ENCODE data around the gene USE1.
"Not testable (repeated sequence)": the region's sequence is repeated elsewhere in the genome, so short reads cannot be mapped to it uniquely, and the experiment has no call there.

Gene USE1, protein sequence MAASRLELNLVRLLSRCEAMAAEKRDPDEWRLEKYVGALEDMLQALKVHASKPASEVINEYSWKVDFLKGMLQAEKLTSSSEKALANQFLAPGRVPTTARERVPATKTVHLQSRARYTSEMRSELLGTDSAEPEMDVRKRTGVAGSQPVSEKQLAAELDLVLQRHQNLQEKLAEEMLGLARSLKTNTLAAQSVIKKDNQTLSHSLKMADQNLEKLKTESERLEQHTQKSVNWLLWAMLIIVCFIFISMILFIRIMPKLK

DNA sequence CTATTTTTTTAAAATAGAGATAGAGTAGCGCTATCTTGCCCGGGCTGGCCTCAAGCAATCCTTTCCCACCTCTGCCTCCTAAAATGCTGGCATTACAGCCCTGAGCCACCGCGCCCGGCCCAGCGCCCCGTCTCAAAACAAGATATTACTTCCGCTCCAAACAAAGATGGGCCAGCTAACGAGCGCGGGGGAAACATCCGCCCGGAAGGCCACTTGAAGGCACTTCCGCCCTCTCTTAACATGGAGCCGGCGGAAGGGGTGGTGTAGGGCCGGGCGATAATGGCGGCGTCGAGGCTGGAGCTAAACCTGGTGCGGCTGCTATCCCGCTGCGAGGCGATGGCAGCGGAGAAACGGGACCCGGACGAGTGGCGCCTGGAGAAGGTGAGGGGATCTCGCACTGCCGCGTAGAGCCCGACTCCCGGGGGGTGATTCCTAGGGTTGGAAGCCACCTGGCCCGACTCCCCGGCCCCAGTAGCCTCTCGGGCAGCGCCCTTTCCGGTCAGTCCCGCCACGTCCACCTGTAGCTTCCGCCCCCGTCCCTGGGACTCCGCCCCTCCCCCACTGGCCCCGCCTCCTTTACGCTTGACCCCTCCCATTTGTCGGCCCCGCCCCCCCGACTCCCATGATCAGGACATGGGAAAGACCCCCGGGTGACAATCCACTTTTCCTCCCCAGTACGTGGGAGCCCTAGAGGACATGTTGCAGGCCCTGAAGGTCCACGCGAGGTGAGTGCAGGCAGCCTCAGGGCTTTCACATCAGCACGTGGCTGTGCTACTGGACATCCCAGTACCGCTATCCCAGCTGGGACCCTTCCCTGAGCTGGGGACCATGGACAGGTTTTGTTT is at the start of gene USE1:
USE1 (plus strand) TSS at position 231 of the 845 bp plus-strand sequence; CDS start at position 280, 49 bp downstream.
- DNase-seq: peak; percentile 77

DNA sequence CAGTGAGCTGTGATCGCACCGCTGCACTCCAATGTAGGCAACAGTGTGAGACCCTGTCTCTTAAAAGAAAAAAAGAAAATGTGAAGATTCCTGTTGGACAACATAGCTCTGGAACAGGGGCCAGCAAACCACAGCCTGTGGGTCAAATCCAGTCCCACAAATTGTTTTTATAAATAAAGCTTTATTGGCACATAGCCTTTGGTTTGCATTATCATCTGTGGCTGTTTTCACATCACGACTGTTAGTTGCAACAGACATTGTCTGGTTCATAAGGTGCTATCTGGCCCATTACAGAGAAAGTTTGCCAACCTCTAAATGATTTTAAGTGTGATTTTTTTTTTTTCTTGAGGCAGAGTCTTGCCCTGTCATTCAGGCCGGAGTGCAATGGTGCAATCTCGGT is 49.4 kb upstream of the USE1 start:
- DNase-seq: no peak

- no peak for DNase-seq
Measured at GRCh38 chr19:17170538-17171297, 44.4 kb upstream of the USE1 start.

DNA sequence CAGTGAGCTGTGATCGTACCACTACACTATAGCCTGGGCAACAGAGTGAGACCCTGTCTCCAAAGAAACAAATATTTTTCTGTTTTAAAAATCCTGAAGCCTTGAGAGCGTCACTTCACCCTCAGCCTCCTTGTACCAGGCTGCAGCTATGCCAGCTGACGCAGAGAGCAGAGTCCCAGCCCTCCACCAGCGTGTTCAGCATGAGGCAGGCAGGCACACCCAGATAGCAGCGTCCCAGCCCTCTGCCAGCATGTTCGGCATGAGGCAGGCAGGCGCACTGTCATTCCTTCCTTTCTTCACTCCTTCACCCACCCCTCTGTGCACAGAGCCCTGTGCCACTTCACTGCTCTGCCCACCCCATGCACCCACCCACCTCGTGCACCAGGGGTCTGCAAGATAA is 43.3 kb upstream of the USE1 start:
- DNase-seq: no peak

GRCh38 chr19:17172624-17173345 is 42.4 kb upstream of the USE1 start:
- DNase-seq: no peak

GRCh38 chr19:17178291-17178690 is 36.9 kb upstream of the USE1 start:
- no peak for DNase-seq

DNA sequence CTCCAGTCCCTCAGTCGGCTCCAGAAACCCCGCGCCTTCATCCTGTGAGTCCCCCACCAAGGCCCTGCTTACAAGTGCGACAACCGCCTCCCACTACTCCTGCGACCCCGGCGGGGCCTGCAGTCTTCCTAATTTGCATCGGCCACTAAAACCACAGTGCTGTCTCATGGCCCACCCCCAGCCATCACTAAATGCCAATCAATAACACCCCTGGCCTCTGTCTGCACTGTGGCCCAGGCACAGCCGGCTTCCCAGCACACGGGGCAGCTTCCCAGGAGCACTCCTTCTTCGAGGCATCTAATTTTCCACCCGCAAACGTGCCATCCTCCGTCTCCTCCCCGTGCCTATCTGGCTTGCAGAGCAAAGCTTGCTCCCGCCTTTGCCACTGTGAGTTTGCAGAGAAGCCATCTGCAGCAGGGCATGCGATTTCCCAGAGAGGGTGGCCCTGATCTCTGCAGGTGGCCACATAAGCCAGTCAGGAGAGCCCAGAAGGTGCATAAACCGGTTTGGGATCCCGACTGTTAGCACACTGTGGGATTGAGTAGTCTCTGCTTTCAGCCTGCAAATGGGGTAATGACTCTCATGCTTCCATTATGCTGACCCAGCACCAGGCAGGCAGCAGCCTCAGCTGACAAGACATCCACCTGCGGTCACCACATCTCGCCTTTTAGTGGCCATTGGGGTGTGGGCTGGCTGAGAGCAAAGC is 34.0 kb upstream of the USE1 start:
- DNase-seq: no peak

DNA sequence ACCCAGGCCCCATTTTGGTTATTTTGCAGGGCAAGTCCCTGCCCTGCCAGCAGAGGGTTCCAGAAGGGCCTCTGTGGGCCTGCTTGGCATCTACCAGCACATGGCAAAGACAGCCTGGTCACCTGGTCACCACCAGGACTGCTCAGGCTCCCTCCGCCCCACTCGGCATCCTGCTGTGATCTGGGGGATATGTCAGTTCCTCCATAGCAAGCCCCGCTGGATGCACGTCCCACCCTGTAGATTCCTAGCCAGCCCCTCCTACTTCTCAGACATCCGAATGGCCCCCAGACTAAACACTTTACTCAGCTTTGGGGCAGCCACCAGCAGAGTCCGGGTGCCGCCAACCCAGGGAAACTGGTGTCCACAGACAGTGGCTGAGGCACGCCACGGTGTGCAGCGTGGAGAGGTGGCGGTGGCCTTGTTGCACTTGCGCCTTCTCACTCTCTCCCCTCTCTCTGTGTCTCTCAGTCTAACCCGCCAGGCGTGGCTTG is 31.8 kb upstream of the USE1 start:
- DNase-seq: peak in 1 of 2 donors; percentile 19

DNA sequence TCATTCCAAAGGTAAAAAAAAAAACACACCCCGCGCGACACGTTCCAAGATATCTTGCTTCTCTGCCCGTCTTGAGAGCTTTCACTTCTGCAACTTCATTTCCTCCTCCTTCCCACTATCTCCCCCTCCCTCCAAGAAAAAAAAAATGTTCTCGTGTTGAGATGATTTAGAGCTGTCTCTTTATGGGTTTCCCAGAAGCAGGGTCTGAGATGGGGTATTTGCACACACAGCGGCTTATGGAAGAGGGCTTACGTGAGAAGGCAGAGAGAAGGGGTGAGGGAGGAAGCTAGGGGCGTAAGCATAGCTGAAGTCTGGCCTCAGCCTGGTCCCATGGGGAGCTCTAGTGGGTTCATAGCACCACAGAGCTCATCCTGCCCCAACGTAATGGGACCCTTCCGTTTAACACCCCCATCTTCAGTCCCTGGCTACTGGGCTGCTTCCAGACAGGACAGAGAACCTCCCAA is 31.3 kb upstream of the USE1 start:
- DNase-seq: peak; percentile 6 to 9

DNA sequence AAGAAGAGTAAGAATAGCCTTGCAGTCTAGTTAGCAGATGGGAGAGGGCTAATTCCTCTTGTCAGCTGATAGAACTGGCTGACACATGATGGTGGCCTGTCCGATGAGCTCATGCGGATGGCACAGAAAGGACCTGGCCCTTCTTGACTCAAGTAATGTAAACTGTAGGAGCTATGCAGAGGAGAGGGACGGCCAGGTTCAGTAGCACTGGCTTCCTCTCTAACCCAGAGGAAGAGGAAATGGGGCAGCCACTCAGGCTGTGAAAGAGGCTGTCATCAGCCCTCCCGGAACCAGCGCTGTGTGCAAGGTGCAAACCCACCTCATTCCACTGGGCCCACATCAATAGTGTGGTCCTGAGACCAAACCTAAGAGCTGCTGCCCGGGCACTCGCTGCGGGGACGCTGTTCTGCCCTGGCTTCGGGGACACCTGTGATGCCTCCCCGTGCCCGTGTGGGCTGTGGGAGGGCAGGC is 30.8 kb upstream of the USE1 start:
- DNase-seq: peak in 1 of 2 donors; percentile 21

DNA sequence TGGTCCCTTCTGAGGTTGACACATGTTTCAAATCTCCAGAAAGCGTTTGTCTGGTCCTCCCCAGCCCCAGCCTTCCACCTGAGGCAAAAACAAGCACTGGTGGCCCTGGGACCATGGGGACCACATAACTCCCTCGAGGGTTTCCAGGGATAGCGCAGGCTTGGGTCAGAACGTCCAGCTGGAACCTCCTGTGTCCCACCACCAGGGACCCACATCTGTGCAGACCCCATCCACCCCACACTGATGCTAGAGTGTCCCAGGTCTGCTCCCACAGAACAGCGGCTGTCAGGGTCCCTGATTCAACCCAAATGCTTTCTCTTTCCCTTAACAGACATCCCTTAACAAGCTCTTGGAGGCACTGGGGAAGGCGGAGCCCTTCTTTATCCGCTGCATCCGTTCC is 29.6 kb upstream of the USE1 start:
- DNase-seq: no peak

DNA sequence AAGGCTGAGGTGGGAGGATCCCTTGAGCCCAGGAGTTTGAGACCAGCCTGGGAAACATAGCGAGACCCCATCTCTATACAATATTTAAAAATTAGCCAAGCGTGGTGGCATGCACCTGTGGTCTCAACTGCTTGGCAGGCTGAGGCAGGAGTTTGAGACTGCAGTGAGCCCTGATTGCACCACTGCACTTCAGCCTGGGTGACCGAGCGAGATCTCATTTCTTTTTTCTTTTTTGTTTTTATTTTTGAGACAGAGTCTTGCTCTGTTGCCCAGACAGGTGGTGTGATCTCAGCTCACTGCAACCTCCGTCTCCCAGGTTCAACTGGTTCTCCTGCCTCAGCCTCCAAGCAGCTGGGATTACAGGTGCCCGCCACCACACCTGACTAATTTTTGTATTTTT is 23.4 kb upstream of the USE1 start:
- DNase-seq: not testable (repeated sequence)

GRCh38 chr19:17192751-17193150 is 22.4 kb upstream of the USE1 start:
- DNase-seq: no peak

DNA sequence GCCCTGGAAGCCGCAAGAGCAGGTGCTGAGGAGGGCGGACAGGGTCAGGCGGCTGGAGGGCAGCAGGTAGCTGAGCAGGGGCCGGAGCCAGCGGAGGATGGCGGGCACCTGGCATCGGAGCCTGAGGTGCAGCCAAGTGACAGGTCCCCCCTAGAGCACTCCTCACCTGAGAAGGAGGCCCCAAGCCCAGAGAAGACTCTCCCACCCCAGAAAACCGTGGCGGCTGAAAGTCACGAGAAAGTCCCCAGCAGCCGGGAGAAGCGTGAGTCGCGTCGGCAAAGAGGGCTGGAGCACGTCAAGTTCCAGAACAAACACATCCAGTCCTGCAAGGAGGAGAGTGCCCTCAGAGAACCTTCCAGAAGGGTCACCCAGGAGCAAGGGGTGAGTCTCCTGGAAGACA is 20.5 kb upstream of the USE1 start:
- DNase-seq: no peak

DNA sequence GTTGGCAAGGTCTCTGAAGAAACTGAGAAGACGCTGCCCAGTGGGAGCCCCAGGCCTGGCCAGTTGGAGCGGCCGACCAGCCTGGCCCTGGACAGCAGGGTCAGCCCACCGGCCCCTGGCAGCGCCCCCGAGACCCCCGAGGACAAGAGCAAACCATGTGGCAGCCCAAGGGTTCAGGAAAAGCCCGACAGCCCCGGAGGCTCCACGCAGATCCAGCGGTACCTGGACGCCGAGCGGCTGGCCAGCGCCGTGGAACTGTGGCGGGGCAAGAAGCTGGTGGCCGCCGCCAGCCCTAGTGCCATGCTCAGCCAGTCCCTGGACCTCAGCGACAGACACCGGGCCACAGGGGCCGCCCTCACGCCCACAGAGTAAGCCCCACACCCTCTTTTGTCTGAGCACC is 20.1 kb upstream of the USE1 start:
- DNase-seq: no peak

- DNase-seq: no peak
Measured at GRCh38 chr19:17196610-17197009, 18.5 kb upstream of the USE1 start.

DNA sequence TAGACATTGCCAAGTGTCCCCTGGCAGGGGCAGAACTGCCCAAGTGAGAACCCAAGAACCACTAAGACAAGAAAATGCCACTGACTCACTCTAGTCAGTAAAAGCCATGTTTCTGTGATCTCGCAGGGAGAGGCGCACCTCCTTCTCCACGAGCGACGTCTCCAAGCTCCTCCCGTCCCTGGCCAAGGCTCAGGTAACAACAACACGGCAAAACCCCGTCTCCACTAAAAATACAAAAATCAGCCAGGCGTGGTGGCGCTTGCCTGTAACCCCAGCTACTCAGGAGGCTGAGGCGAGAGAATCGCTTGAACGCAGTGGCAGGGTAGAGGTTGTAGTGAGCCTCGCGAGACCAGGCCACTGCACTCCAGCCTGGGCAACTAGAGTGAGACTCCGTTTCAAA is 17.5 kb upstream of the USE1 start:
- no peak for DNase-seq

DNA sequence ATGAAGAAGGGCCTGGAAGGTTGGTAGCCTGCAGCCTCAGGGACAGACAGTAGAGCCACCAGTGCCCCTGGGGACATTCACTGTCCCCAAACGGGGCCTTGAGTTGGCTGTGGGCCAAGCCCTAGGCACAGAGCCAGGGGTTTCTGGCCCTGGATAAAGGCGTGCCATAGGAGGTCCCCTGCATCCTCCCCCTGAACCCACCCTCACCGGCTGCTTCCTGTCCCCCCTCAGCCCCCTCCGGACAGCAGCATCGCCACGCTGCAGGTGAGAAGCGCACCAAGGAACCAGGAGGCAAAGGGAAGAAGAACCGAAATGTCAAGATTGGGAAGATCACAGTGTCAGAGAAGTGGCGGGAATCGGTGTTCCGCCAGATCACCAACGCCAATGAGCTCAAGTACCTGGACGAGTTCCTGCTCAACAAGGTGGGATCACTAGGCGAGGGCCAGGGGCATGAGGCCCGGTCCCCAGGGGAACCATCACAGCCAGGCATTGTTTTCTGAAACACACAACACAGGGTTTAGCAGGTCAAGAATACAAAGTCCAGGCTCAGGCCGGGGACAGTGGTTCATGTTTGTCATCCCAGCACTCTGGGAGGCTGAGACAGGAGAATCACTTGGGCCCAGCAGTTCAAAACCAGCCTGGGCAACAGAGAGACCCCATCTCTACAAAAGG is 14.6 kb upstream of the USE1 start:
- no peak for DNase-seq

GRCh38 chr19:17202249-17202648 is 12.9 kb upstream of the USE1 start:
- no peak for DNase-seq

GRCh38 chr19:17202713-17203112 is 12.4 kb upstream of the USE1 start:
- no peak for DNase-seq
